ENCODE measurements around the gene ERO1B.

Gene ERO1B

GRCh38 chr1:236228411-236228810 lies 53.3 kb downstream of the ERO1B start:
- TF ChIP-seq, protein P1, sequence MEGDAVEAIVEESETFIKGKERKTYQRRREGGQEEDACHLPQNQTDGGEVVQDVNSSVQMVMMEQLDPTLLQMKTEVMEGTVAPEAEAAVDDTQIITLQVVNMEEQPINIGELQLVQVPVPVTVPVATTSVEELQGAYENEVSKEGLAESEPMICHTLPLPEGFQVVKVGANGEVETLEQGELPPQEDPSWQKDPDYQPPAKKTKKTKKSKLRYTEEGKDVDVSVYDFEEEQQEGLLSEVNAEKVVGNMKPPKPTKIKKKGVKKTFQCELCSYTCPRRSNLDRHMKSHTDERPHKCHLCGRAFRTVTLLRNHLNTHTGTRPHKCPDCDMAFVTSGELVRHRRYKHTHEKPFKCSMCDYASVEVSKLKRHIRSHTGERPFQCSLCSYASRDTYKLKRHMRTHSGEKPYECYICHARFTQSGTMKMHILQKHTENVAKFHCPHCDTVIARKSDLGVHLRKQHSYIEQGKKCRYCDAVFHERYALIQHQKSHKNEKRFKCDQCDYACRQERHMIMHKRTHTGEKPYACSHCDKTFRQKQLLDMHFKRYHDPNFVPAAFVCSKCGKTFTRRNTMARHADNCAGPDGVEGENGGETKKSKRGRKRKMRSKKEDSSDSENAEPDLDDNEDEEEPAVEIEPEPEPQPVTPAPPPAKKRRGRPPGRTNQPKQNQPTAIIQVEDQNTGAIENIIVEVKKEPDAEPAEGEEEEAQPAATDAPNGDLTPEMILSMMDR (conservative IDR thresholded peaks at IDR 0.05), result no peak
- H3K27ac ChIP-seq, result no peak overlapping the region

DNA sequence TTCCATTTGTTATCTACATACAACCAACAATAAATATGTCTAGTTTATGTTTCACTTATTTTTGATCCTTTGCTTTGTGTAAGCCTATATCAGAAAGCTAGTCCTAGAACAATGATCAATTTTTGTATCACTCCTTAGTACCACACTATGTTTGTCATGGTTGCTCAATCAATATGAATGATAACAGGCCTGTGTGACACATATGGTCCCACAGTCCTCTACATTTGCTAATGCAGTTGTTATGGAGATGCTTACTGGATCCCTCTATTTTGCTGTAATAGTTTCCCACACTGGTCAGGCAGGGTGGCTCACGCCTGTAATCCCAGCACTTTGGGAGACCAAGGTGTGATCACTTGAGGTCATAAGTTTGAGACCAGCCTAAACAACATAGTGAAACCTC lies 59.1 kb downstream of the ERO1B start:
- TF ChIP-seq, protein P1 (conservative IDR thresholded peaks at IDR 0.05), result no peak
- H3K27ac ChIP-seq, result no peak overlapping the region

- H3K27ac ChIP-seq, result no peak overlapping the region
- TF ChIP-seq, protein P1 (conservative IDR thresholded peaks at IDR 0.05), result no peak
These were observed 61.3 kb downstream of the ERO1B start for GRCh38 chr1:236220473-236220872.

DNA sequence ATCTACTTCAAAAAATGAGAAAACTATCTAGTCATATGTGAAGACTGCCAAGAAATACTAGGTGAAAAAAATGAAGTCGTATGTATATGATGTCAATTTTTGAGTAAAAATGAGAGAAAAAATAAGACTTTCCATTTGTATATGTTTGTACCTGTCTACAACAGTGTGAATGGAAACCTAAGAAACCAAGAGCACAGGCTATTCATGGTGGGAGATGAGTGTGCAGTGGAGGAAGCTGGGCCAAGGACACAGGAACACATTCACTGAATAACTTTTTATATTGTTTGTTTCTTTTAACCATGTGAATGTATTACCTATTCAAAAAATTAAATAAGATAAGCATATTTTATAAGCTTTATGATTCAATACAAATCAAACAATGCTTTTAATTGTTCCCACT lies 67.0 kb downstream of the ERO1B start:
- H3K27ac ChIP-seq, result peak overlapping the region; percentile 12; the same call in 1 of the 2 replicates
- TF ChIP-seq, protein P1 (conservative IDR thresholded peaks at IDR 0.05), result no peak

DNA sequence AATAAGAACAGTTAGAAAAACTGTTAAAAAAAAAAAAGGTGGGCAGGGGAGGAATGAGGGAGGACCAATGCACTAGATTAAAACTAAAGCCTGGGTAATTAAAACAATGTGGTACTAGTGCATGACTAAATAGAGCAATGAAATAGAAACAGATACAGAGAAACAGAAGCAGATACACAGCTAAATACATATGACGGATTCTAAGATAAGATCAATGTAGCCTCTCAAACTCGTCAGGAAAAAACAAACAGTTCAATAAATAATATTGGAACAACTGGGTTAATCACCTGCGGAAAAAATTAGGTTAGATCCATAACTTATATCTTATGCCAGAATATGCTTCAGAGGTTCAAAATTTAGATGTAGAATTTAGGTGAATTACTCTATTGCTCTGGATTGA lies 68.2 kb downstream of the ERO1B start:
- H3K27ac ChIP-seq, result no peak overlapping the region

DNA sequence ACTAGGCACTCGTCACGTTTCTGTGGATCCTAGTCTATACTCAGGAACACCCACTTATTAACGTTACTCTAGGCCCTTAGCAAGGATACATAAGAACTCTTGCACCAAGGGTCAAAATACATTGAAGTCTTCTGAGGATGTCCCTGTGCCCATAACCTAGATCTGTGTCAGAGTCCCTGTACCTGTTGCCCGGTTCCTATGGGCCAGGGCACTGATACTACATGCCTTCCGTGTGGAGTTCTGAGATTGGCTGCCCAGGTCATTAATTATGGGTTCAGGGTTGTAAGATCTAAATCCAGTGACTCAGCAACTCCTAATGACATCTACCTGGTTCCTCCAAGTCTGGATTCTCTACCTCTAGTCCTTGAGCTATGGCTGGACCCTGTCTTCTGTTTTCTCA lies 69.9 kb downstream of the ERO1B start:
- TF ChIP-seq, protein P1 (conservative IDR thresholded peaks at IDR 0.05), result no peak
- no peak overlapping the region for H3K27ac ChIP-seq

More for the DNA sequence above, 68.2 kb downstream of the ERO1B start:
- TF ChIP-seq, protein P1 (conservative IDR thresholded peaks at IDR 0.05), result no peak

DNA sequence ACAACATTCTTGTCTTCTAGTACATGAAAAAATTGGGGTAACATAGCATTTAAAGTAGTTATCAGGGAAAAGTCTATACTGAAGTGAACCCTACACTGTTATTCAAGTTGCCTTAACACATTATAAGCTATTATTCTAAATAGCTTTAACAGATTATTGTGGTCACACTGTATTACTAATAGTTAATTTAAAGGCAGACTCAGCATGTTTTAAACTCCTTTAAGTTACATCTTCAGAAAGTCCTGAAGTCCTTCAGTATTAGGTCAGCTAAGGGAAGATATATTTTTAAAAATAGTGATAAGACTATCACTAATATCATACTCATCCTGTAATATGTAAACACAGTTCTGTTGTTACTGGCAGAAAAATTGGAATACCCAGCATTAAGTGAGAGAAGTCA lies 72.0 kb downstream of the ERO1B start:
- no peak overlapping the region for H3K27ac ChIP-seq
- TF ChIP-seq, protein P1 (conservative IDR thresholded peaks at IDR 0.05), result no peak

GRCh38 chr1:236209185-236209584 lies 72.6 kb downstream of the ERO1B start:
- TF ChIP-seq, protein P1 (conservative IDR thresholded peaks at IDR 0.05), result no peak
- H3K27ac ChIP-seq, result no peak overlapping the region
